ENCODE measurements around the gene PAK6. TPM values are rescaled to one million over a fixed set of nuclear protein-coding genes. Genes with fewer than 3 reads are reported as not detected.

The PAK6 gene
- total RNA-seq, 1 donor from 2014 or later, result 19.9 TPM

- no peak for TF ChIP-seq POLR2A (IDR thresholded peaks at IDR 0.05)
- no peak for TF ChIP-seq POLR2AphosphoS5 (IDR thresholded peaks at IDR 0.05; ENCODE audit: insufficient read depth in 1 of 2, low read depth in 1 of 2)
- no peak for TF ChIP-seq CTCF (IDR thresholded peaks at IDR 0.05)
These were observed 55.3 kb downstream of the PAK6 start for GRCh38 chr15:40293905-40294895.

GRCh38 chr15:40295297-40295696 lies 56.4 kb downstream of the PAK6 start:
- no peak overlapping the region for H3K27ac ChIP-seq
- TF ChIP-seq POLR2A (IDR thresholded peaks at IDR 0.05), result no peak
- TF ChIP-seq POLR2AphosphoS5 (IDR thresholded peaks at IDR 0.05; ENCODE audit: insufficient read depth in 1 of 2, low read depth in 1 of 2), result no peak
- TF ChIP-seq CTCF (IDR thresholded peaks at IDR 0.05), result no peak
- H3K9me3 ChIP-seq, result no peaks in the 10 kb centered on the region
- intact Hi-C loops (cut with DNase I), result no loop called here
- H3K36me3 ChIP-seq, result no peaks in the 10 kb centered on the region
- no peaks in the 10 kb centered on the region for H3K27me3 ChIP-seq
- H3K4me1 ChIP-seq, result peaks cover 14% of the 10 kb centered on the region
- DNase-seq (ENCODE audit: extremely low spot score in 2 of 2), result no peak
- no peak overlapping the region for H3K4me3 ChIP-seq

More at GRCh38 chr15:40293905-40294895, 55.3 kb downstream of the PAK6 start:
- H3K27me3 ChIP-seq, result no peaks in the 10 kb centered on the region
- H3K9me3 ChIP-seq, result no peaks in the 10 kb centered on the region
- H3K36me3 ChIP-seq, result no peaks in the 10 kb centered on the region
- no peak overlapping the region for H3K4me3 ChIP-seq
- peaks cover 14% of the 10 kb centered on the region for H3K4me1 ChIP-seq
- intact Hi-C loops (cut with DNase I), result no loop called here
- DNase-seq (ENCODE audit: extremely low spot score in 2 of 2), result no peak
- H3K27ac ChIP-seq, result no peak overlapping the region

DNA sequence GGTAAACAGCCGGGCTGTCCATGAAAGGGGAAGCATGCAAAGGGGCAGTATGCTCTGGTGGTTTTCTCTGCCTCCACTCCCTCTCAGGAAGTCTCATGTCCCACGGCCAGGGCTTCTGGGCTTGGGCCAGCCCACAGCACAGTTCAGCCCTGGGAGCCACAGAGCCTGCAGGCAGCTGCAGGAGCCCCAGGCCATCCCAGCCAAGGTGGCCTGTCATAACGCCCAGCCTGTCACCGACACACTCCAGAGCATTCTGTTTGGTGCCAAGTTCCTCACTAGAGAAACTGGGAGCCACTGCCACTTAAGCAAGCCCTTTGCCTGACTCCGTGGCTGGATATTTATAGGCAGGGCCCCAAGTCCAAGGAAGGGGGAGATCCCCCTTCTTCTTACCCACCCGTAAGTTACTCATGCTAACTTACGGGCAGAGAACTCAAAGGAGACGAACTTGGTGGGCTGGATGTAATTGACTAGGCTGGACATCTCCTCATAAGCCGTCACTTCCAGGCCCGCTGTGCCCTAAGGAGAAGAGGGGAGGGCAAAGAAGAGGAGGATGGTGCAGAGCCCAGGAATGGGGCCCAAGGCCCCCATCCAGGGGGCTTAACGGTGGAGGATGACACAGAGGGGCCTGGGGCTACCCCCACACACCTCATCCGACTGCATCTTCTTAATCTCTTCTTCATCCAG lies 57.2 kb downstream of the PAK6 start:
- Histone ChIP-seq H3K36me3 (no peaks in the 10 kb centered on the region), H3K9me3 (no peaks in the 10 kb centered on the region)
- no peak for DNase-seq (ENCODE audit: extremely low spot score in 2 of 2)

DNA sequence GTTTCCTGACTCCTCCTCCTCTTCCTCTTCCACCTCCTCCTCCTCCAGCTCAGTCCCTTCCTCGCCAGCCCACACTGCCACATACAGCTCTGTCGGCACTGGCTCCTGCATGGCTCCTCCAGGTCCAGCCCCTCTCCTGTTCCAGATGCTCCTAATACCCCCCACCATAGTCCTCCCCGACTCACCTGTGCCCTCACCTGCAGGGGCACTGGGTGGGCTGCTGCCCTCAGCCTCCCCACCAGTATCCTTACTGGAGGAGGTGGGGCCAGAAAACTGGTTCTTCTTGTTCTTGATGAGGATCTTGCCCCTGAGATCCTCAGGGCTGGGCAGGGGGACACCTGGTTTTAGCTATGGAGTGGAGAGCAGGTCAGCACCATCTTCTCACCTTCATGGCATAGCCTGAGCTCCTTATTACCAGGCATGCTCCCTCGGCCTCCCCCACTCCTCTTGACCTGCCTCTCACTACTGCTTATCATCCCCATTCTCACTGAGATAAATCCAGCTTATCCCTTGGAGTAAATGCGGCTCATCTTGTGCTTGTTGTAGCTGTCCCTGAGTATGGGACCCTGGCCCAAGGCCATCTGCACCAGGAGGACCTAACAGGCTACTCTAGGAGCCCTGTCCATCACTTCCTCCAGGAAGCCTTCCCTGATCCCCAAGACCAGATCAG lies 57.8 kb downstream of the PAK6 start:
- Histone ChIP-seq H3K4me1 (peaks cover 1% of the 10 kb centered on the region), H3K4me3 (no peak overlapping the region), H3K36me3 (no peaks in the 10 kb centered on the region), H3K9me3 (no peaks in the 10 kb centered on the region), H3K27me3 (no peaks in the 10 kb centered on the region), H3K27ac (no peak overlapping the region)
- TF ChIP-seq CTCF (IDR thresholded peaks at IDR 0.05) (no peak), POLR2AphosphoS5 (IDR thresholded peaks at IDR 0.05; ENCODE audit: insufficient read depth in 1 of 2, low read depth in 1 of 2) (no peak), POLR2A (IDR thresholded peaks at IDR 0.05) (no peak)
- intact Hi-C loops (cut with DNase I), result no loop called here
- no peak for DNase-seq (ENCODE audit: extremely low spot score in 2 of 2)

More for the DNA sequence above, 57.2 kb downstream of the PAK6 start:
- intact Hi-C loops (cut with DNase I), result no loop called here
- H3K27me3 ChIP-seq, result no peaks in the 10 kb centered on the region
- no peak for TF ChIP-seq CTCF (IDR thresholded peaks at IDR 0.05)
- no peak overlapping the region for H3K4me3 ChIP-seq
- peaks cover 8% of the 10 kb centered on the region for H3K4me1 ChIP-seq
- H3K27ac ChIP-seq, result no peak overlapping the region

Data from vagina (tissue), 2 donors.